CD14-positive monocyte (primary cell): Measurements from ENCODE around the gene ASB4. TPM values are rescaled to one million over a fixed set of nuclear protein-coding genes. Genes with fewer than 3 reads are reported as not detected.

Experiments
- DNase-seq, 3 donors: peaks; one replicate each; pipeline ENCODE4 v3.0.0-alpha.2; 2011 to 2022
- H2AFZ ChIP-seq: 2 replicates; pipeline ENCODE4 v1.6.0; 2012; ENCODE audit warnings: mild to moderate bottlenecking, low read depth, low read length, inconsistent platforms; ENCODE audit not compliant: insufficient read depth, poor library complexity, severe bottlenecking
- H3K27ac ChIP-seq, 2 donors: 1 replicate in 1 of 2; 2 replicates in 1 of 2; pipeline ENCODE4 v1.5.1; 2012 to 2013; ENCODE audit warnings: low read length in 2 of 2, control low read depth in 1 of 2, inconsistent platforms in 1 of 2, low read depth in 1 of 2, mild to moderate bottlenecking in 1 of 2
- H3K27me3 ChIP-seq, 2 donors: one replicate each; pipeline versions ENCODE4 v1.6.0 to v1.6.1; 2011 to 2013; ENCODE audit warnings: low read length in 2 of 2; ENCODE audit not compliant: control insufficient read depth in 2 of 2, insufficient read depth in 2 of 2
- H3K36me3 ChIP-seq, 2 donors: replicated peaks in 1 of 2; 1 replicate in 1 of 2; 2 replicates in 1 of 2; pipeline versions ENCODE4 v1.5.1 to v1.6.1; 2012 to 2013; ENCODE audit warnings: low read length in 2 of 2, control low read depth in 1 of 2, inconsistent platforms in 1 of 2, mild to moderate bottlenecking in 1 of 2; ENCODE audit not compliant: insufficient read depth in 2 of 2, control insufficient read depth in 1 of 2
- H3K4me1 ChIP-seq, 2 donors: 1 replicate in 1 of 2; 2 replicates in 1 of 2; pipeline versions ENCODE4 v1.5.1 to v1.6.1; 2012 to 2013; ENCODE audit warnings: low read length in 2 of 2, control low read depth in 1 of 2, inconsistent platforms in 1 of 2, mild to moderate bottlenecking in 1 of 2, moderate library complexity in 1 of 2; ENCODE audit not compliant: insufficient read depth in 2 of 2, control insufficient read depth in 1 of 2
- H3K4me2 ChIP-seq: replicated peaks from 2 replicates; pipeline ENCODE3; 2012; ENCODE audit warnings: low read length, moderate library complexity, mild to moderate bottlenecking; ENCODE audit not compliant: poor library complexity, severe bottlenecking; ENCODE audit errors: extremely low read depth
- H3K4me3 ChIP-seq, 3 experiments: fragments of 200-600 bp in 1 of 3; sonication (generic) in 1 of 3; replicated peaks in 1 of 3; 1 replicate in 2 of 3; 2 replicates in 1 of 3; pipeline ENCODE4 v1.5.1; 2011 to 2013; ENCODE audit warnings: low read length in 3 of 3, mild to moderate bottlenecking in 3 of 3, control low read depth in 2 of 3, low read depth in 2 of 3, inconsistent platforms in 1 of 3, moderate library complexity in 1 of 3
- H3K79me2 ChIP-seq: 2 replicates; pipeline ENCODE4 v1.6.0; 2012; ENCODE audit warnings: mild to moderate bottlenecking, control low read depth, inconsistent platforms, low read length, moderate library complexity; ENCODE audit not compliant: insufficient read depth
- H3K9ac ChIP-seq: 2 replicates; pipeline ENCODE4 v1.6.0; 2017; ENCODE audit warnings: low read length, mild to moderate bottlenecking; ENCODE audit not compliant: insufficient read depth, poor library complexity, severe bottlenecking
- H3K9me3 ChIP-seq, 2 donors: replicated peaks in 1 of 2; 1 replicate in 1 of 2; 2 replicates in 1 of 2; pipeline versions ENCODE4 v1.5.1 to v1.6.1; 2012 to 2013; ENCODE audit warnings: low read length in 2 of 2, control low read depth in 1 of 2; ENCODE audit not compliant: control insufficient read depth in 1 of 2, insufficient read depth in 1 of 2
- H4K20me1 ChIP-seq: 2 replicates; pipeline ENCODE4 v1.6.0; 2012; ENCODE audit warnings: mild to moderate bottlenecking, low read length, control low read depth, moderate library complexity; ENCODE audit not compliant: insufficient read depth
- H3K27ac Mint-ChIP-seq, 7 donors: one replicate each; pipeline ENCODE4 v1.8.0; 2020; ENCODE audit warnings: mild to moderate bottlenecking in 7 of 7, mixed read lengths in 7 of 7, moderate library complexity in 6 of 7, inconsistent platforms in 2 of 7
- H3K27me3 Mint-ChIP-seq, 3 donors: one replicate each; pipeline ENCODE4 v1.8.0; 2021 to 2022; ENCODE audit warnings: low read depth in 3 of 3, mild to moderate bottlenecking in 3 of 3, mixed read lengths in 3 of 3, moderate library complexity in 3 of 3, inconsistent platforms in 1 of 3
- H3K36me3 Mint-ChIP-seq, 2 donors: one replicate each; pipeline ENCODE4 v1.8.0; 2020; ENCODE audit warnings: mixed read lengths in 2 of 2, inconsistent platforms in 1 of 2, mild to moderate bottlenecking in 1 of 2
- H3K4me1 Mint-ChIP-seq: one replicate; pipeline ENCODE4 v1.8.0; 2020; ENCODE audit warnings: mild to moderate bottlenecking, mixed read lengths
- H3K4me3 Mint-ChIP-seq, 2 donors: one replicate each; pipeline ENCODE4 v1.8.0; 2020; ENCODE audit warnings: mild to moderate bottlenecking in 2 of 2, mixed read lengths in 2 of 2, moderate library complexity in 1 of 2
- H3K9me3 Mint-ChIP-seq, 7 donors: one replicate each; pipeline ENCODE4 v1.8.0; 2020 to 2022; ENCODE audit warnings: mixed read lengths in 7 of 7, mild to moderate bottlenecking in 6 of 7, moderate library complexity in 6 of 7, inconsistent platforms in 2 of 7
- WGBS: methylation state at CpG from one replicate; pipeline ENCODE4 v1.1.5; 2013; ENCODE audit warnings: missing lambda C conversion rate; ENCODE audit not compliant: insufficient coverage; 5-methylcytosine and 5-hydroxymethylcytosine counted together
- intact Hi-C, 2 donors: fragments of 100-400 bp; cut with micrococcal nuclease; formaldehyde crosslinking; loops; one replicate each; pipeline versions ENCODE4 v1.15.0 to v1.15.1; 2023
- polyA plus RNA-seq, 3 donors: library from polyadenylated mRNA; depleted of rRNA in 1 of 3; unstranded in 2 of 3; stranded (reverse) in 1 of 3; fragments of 300-500 nt in 2 of 3; fragments of >200 nt in 1 of 3; fragmentation: Illumina TruSeq in 2 of 3; gene quantifications; 1 replicate in 2 of 3; 2 replicates in 1 of 3; pipeline ENCODE4 v1.2.3, GENCODE V29; 2012 to 2021
- TF ChIP-seq, protein P1 (sequence below): fragments of 200-600 bp; IDR thresholded peaks from one replicate; pipeline ENCODE4 v1.8.0; 2022; ENCODE audit warnings: antibody characterized with exemption, mild to moderate bottlenecking

Gene ASB4
- polyA plus RNA-seq, 3 donors, result not detected

DNA sequence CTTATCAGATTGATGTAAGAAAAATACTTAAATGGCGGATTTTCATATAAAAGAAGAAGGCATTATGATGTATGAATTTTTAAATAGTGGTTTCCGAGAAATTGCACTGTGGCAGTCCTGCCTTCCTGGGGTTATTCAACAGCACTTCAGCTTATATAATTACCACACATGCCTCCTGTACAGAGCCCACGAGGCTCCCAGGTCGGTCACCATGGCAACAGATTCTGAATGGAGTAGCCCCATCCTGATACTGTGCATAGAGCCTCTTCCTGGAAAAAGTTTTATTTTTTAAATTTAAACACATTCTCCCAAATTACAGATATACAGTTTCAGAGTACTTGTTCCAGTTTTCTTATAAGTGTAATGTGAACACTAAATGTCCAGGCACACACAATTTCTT, 15.9 kb upstream of the ASB4 start:
- intact Hi-C loops, result loop anchor here in 1 of 2 donors (10.0 kb wide), 1 partner anchor 1025 kb away; no protein-coding TSS in a partner anchor
- Histone ChIP-seq H3K36me3 (no peaks in the 10 kb centered on the region), H4K20me1 (no peaks in the 10 kb centered on the region), H3K27me3 (no peaks in the 10 kb centered on the region), H3K4me2 (no peak overlapping the region), H3K4me3 (no peak overlapping the region), H3K79me2 (no peaks in the 10 kb centered on the region), H3K4me1 (no peaks in the 10 kb centered on the region), H3K9ac (no peak overlapping the region), H3K27ac (no peak overlapping the region), H2AFZ (no peak overlapping the region), H3K9me3 (no peaks in the 10 kb centered on the region)
- H3K4me3 Mint-ChIP-seq, result no peak overlapping the region
- H3K4me1 Mint-ChIP-seq, result peaks cover 2% of the 10 kb centered on the region
- peak overlapping the region in 1 of 7 donors; percentile 27 for H3K27ac Mint-ChIP-seq
- DNase-seq, result no peak
- 67% methylated on average over 1 of the region's 4 CpGs for WGBS
- no peaks in the 10 kb centered on the region for H3K36me3 Mint-ChIP-seq
- peaks cover 0 to 4% (median 2%) of the 10 kb centered on the region in 3 donors for H3K27me3 Mint-ChIP-seq
- TF ChIP-seq, protein P1, sequence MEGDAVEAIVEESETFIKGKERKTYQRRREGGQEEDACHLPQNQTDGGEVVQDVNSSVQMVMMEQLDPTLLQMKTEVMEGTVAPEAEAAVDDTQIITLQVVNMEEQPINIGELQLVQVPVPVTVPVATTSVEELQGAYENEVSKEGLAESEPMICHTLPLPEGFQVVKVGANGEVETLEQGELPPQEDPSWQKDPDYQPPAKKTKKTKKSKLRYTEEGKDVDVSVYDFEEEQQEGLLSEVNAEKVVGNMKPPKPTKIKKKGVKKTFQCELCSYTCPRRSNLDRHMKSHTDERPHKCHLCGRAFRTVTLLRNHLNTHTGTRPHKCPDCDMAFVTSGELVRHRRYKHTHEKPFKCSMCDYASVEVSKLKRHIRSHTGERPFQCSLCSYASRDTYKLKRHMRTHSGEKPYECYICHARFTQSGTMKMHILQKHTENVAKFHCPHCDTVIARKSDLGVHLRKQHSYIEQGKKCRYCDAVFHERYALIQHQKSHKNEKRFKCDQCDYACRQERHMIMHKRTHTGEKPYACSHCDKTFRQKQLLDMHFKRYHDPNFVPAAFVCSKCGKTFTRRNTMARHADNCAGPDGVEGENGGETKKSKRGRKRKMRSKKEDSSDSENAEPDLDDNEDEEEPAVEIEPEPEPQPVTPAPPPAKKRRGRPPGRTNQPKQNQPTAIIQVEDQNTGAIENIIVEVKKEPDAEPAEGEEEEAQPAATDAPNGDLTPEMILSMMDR, result no peak
- peaks cover 0 to 2% (median 0%) of the 10 kb centered on the region in 7 donors for H3K9me3 Mint-ChIP-seq

- no CpG with 5 or more reads among the region's 3 CpGs for WGBS
- Mint-ChIP-seq H3K27ac (no peak overlapping the region), H3K4me3 (no peak overlapping the region), H3K27me3 (peaks cover 0 to 4% (median 2%) of the 10 kb centered on the region in 3 donors), H3K36me3 (no peaks in the 10 kb centered on the region), H3K4me1 (peaks cover 2% of the 10 kb centered on the region), H3K9me3 (peaks cover 0 to 2% (median 0%) of the 10 kb centered on the region in 7 donors)
- Histone ChIP-seq H3K4me1 (no peaks in the 10 kb centered on the region), H3K36me3 (no peaks in the 10 kb centered on the region), H3K4me2 (no peak overlapping the region), H3K27me3 (no peaks in the 10 kb centered on the region), H2AFZ (no peak overlapping the region), H3K4me3 (no peak overlapping the region), H3K27ac (no peak overlapping the region), H3K9ac (no peak overlapping the region), H3K79me2 (no peaks in the 10 kb centered on the region), H4K20me1 (no peaks in the 10 kb centered on the region), H3K9me3 (no peaks in the 10 kb centered on the region)
- DNase-seq, result no peak
- intact Hi-C loops, result loop anchor here in 1 of 2 donors (10.0 kb wide), 1 partner anchor 1026 kb away; no protein-coding TSS in a partner anchor
- TF ChIP-seq, protein P1, result no peak
Observed at GRCh38 chr7:95470452-95470851, 15.3 kb upstream of the ASB4 start.
